Measurements from ENCODE around the gene RASL12. TPM values are rescaled to one million over a fixed set of nuclear protein-coding genes. Genes with fewer than 3 reads are reported as not detected.

RASL12 gene
- total and polyA plus RNA-seq, 2 of the 8 experiments (the other 6 are each of a cell fraction or from before 2014, with no cell fraction given) = 9.5 to 10.3 TPM

DNA sequence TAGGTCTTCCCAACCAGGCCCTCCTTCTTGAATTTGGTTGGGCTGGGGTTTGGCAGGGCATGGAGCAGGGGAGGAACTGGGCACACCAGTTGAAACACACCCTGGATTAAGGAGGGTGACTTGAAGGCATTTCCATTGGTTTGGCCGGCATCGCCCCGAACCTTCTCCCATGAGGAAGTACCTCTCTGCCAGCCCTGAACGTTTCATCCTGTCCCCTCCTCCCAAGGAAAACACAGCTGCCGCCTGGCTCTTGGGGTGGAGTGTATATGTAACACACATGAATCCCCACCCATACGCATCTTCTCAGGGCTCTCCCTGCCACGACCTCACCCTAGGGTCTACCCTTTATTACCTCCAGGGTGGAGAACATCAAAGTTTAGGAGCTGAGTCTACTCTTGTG, 32.7 kb upstream of the RASL12 start:
- ChIA-PET CTCF (ENCODE audit: partially characterized antibody) (interaction anchor here (1.5 to 9.6 kb wide), 13 partner anchors 8 to 139 kb away, joined by 3 to 259 read pairs (median 15); partner anchors contain the start of genes KBTBD13, RASL12 and UBAP1L), POLR2A (ENCODE audit: partially characterized antibody) (interaction anchor here (0.9 to 2.0 kb wide), 3 partner anchors 12 to 17 kb away, joined by 3 to 10 read pairs (median 9); no protein-coding TSS in a partner anchor)
- Histone ChIP-seq H3K27ac (ENCODE audit: low read depth, low read length) (no peak overlapping the region), H4K91ac (replicated peaks; ENCODE audit: insufficient read length, low read length) (no peak overlapping the region), H3K4me3 (ENCODE audit: extremely low read depth in 1 of 4, insufficient read depth in 2 of 4, low read depth in 3 of 4, low read length in 4 of 4) (no peak overlapping the region), H4K20me1 (replicated peaks in 1 of 2; ENCODE audit: control insufficient read depth in 1 of 2, insufficient read depth in 2 of 2, low read length in 2 of 2) (no peaks in the 10 kb centered on the region), H3K23me2 (ENCODE audit: low read depth, low read length) (peaks cover 5% of the 10 kb centered on the region; the same call in 1 of the 2 replicates), H2BK15ac (ENCODE audit: low read length) (no peak overlapping the region), H3K4ac (replicated peaks; ENCODE audit: insufficient read length, low read depth, low read length) (no peak overlapping the region), H4K8ac (ENCODE audit: extremely low read depth, insufficient read depth, low read length) (no peak overlapping the region), H3K18ac (ENCODE audit: extremely low read depth, low read length) (no peak overlapping the region), H3K4me1 (replicated peaks in 1 of 4; ENCODE audit: control insufficient read depth in 3 of 4, insufficient read depth in 4 of 4, low read length in 3 of 4) (peaks cover 0 to 2% (median 0%) of the 10 kb centered on the region in 4 experiments; a peak in 2 of 7 replicates), H2AFZ (ENCODE audit: low read length) (no peak overlapping the region), H3K79me2 (ENCODE audit: control insufficient read depth in 1 of 2, insufficient read depth in 2 of 2, low read length in 2 of 2) (no peaks in the 10 kb centered on the region), H4K5ac (ENCODE audit: insufficient read length, low read depth, low read length) (no peak overlapping the region), H3K36me3 (ENCODE audit: control insufficient read depth in 2 of 4, insufficient read depth in 4 of 4, low read length in 3 of 4) (no peaks in the 10 kb centered on the region), H2BK120ac (replicated peaks; ENCODE audit: low read depth, low read length) (no peak overlapping the region), H3K14ac (ENCODE audit: insufficient read length) (no peak overlapping the region), H3K9me3 (ENCODE audit: insufficient read depth in 2 of 2, low read depth in 1 of 2, low read length in 1 of 2) (no peaks in the 10 kb centered on the region), H3K56ac (replicated peaks; ENCODE audit: insufficient read length, low read depth, low read length) (no peak overlapping the region), H3K79me1 (ENCODE audit: low read depth, low read length) (no peaks in the 10 kb centered on the region), H3K9ac (replicated peaks in 1 of 4; ENCODE audit: extremely low read depth in 1 of 4, low read depth in 3 of 4, low read length in 3 of 4) (no peak overlapping the region), H2BK20ac (ENCODE audit: low read length) (no peak overlapping the region), H2BK5ac (ENCODE audit: low read depth, low read length) (no peak overlapping the region), H3K4me2 (ENCODE audit: insufficient read depth in 1 of 2, low read depth in 2 of 2, low read length in 2 of 2) (no peak overlapping the region), H3K27me3 (replicated peaks in 1 of 4; ENCODE audit: control insufficient read depth in 3 of 4, extremely low read depth in 1 of 4, insufficient read depth in 3 of 4, low read length in 3 of 4) (peaks cover 0 to 11% (median 5%) of the 10 kb centered on the region in 4 experiments; a peak in 3 of 7 replicates), H2AK5ac (ENCODE audit: low read depth, low read length) (no peak overlapping the region), H3K23ac (ENCODE audit: insufficient read length) (no peak overlapping the region), H2BK12ac (ENCODE audit: low read depth, low read length) (no peak overlapping the region)
- no peak for DNase-seq (ENCODE audit: low read depth in 1 of 2, low spot score in 2 of 2)
- FAIRE-seq = no peak
- 88% methylated on average over 7 of the region's 7 CpGs; no CpG with 5 or more reads in 1 of the 2 experiments for WGBS, 2 experiments (ENCODE audit: extremely low coverage in 1 of 2, insufficient coverage in 1 of 2, insufficient read length in 1 of 2, insufficient replicate concordance in 2 of 2, low coverage in 1 of 2, low lambda C conversion rate in 2 of 2, missing lambda C conversion rate in 1 of 2)
- no peak for TF ChIP-seq RNF2 (IDR thresholded peaks at IDR 0.05; ENCODE audit: borderline replicate concordance, low read depth, low read length, missing control alignments, poor library complexity, severe bottlenecking)
- no peak for TF ChIP-seq JUN (IDR thresholded peaks at IDR 0.05; ENCODE audit: low read depth, low read length)
- no peak for TF ChIP-seq SP2 (IDR thresholded peaks at IDR 0.05; ENCODE audit: low read length)
- TF ChIP-seq SIX5 (IDR thresholded peaks at IDR 0.05; ENCODE audit: low read depth, low read length) = no peak
- no peak for TF ChIP-seq SIRT6 (IDR thresholded peaks at IDR 0.05; ENCODE audit: low read length)
- TF ChIP-seq CHD1 (IDR thresholded peaks at IDR 0.05; ENCODE audit: low read depth, low read length) = no peak
- TF ChIP-seq, protein P1, sequence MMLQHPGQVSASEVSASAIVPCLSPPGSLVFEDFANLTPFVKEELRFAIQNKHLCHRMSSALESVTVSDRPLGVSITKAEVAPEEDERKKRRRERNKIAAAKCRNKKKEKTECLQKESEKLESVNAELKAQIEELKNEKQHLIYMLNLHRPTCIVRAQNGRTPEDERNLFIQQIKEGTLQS (IDR thresholded peaks at IDR 0.05; ENCODE audit: insufficient read depth, low read depth, low read length) = no peak
- no peak for TF ChIP-seq TEAD4 (IDR thresholded peaks at IDR 0.05; ENCODE audit: low read depth, low read length)
- TF ChIP-seq, protein P2, sequence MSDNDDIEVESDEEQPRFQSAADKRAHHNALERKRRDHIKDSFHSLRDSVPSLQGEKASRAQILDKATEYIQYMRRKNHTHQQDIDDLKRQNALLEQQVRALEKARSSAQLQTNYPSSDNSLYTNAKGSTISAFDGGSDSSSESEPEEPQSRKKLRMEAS (IDR thresholded peaks at IDR 0.05) = no peak
- TF ChIP-seq RAD21 (IDR thresholded peaks at IDR 0.05 in 1 of 2, conservative IDR thresholded peaks at IDR 0.05 in 1 of 2; ENCODE audit: low read depth in 2 of 2, low read length in 2 of 2) = no peak
- no peak for TF ChIP-seq POU5F1 (IDR thresholded peaks at IDR 0.05; ENCODE audit: low read depth, low read length)
- no peak for TF ChIP-seq CHD2 (IDR thresholded peaks at IDR 0.05; ENCODE audit: low read length)
- TF ChIP-seq GABPA (IDR thresholded peaks at IDR 0.05; ENCODE audit: borderline replicate concordance, insufficient read depth, low read length) = no peak
